ENCODE measurements around the gene SCARB1. TPM values are rescaled to one million over a fixed set of nuclear protein-coding genes. Genes with fewer than 3 reads are reported as not detected.

Gene SCARB1
- total RNA-seq, 1 experiment from 2014 or later = 119 TPM

GRCh38 chr12:124831590-124831989 lies 32.1 kb downstream of the SCARB1 start:
- in situ Hi-C loops (cut with HindIII; ENCODE audit: low pct_unique_long_range_greater_than_20kb, low sequenced_read_pairs) = no loop called here
- no peak for DNase-seq (ENCODE audit: low read depth)

- no peak for DNase-seq (ENCODE audit: low read depth)
- in situ Hi-C loops (cut with HindIII; ENCODE audit: low pct_unique_long_range_greater_than_20kb, low sequenced_read_pairs) = no loop called here
These were observed 33.4 kb downstream of the SCARB1 start for GRCh38 chr12:124830306-124830705.

GRCh38 chr12:124829708-124830304 lies 33.9 kb downstream of the SCARB1 start:
- in situ Hi-C loops (cut with HindIII; ENCODE audit: low pct_unique_long_range_greater_than_20kb, low sequenced_read_pairs) = no loop called here
- peak; percentile 30 for DNase-seq (ENCODE audit: low read depth)

GRCh38 chr12:124829008-124829707 lies 34.5 kb downstream of the SCARB1 start:
- in situ Hi-C loops (cut with HindIII; ENCODE audit: low pct_unique_long_range_greater_than_20kb, low sequenced_read_pairs) = no loop called here
- peak; percentile 85 for DNase-seq (ENCODE audit: low read depth)

DNA sequence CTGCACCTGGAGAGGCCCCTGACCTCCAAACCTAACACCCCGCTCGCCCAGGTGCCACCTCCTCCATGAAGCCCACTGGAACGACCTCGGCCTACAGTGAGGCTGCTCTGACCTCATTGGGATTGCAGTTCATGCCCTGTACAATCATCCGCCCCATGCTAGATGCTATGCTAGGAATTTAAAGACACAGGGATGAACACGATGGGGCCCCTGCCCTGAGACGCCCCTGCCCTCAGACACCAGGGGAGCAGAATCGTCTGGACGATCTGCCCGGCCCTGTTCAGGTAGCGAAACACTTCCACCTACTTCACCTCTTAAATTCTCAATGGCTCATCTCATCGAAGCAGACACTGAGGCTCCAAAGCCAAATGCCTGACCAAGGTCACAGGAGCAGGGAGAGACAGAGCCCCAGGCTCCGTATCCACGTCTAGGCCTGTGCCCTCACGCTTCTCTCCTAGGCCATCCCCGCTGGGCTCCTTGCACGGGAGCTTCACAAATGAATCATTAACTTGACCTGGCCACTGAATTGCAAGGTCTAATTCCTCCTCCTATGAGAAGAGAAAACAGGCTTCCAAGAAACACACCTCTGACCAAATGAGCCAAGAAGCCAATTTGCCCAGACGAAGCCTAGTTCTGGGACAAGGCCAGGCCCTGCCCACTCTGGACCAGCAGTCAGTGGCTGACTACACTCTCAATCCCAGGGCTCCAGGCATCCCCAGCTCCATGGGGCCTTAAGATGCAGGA lies 35.2 kb downstream of the SCARB1 start:
- DNase-seq (ENCODE audit: low read depth) = peak; percentile 99
- in situ Hi-C loops (cut with HindIII; ENCODE audit: low pct_unique_long_range_greater_than_20kb, low sequenced_read_pairs) = no loop called here

- in situ Hi-C loops (cut with HindIII; ENCODE audit: low pct_unique_long_range_greater_than_20kb, low sequenced_read_pairs) = no loop called here
- DNase-seq (ENCODE audit: low read depth) = peak; percentile 92
These were observed 36.0 kb downstream of the SCARB1 start for GRCh38 chr12:124827588-124828184.

DNA sequence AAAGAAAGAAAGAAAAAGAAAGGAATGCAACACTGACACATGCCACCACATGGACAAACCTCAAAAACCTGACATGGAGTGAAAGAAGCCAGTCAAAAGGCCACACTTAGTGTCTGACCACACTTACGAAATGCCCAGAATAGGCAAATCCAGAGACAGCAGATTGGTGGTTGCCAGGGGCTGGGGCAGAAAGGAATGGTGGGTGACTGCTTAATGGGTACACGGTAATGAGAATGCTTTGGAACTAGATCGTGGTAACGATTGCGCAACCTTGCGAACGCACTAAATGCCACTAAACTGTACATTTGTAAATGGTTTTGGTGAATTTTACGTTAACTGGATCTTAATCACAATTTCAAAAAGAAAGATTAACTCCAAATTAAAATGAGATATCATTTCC lies 39.5 kb downstream of the SCARB1 start:
- peak; percentile 35 for DNase-seq (ENCODE audit: low read depth)
- in situ Hi-C loops (cut with HindIII; ENCODE audit: low pct_unique_long_range_greater_than_20kb, low sequenced_read_pairs) = no loop called here

DNA sequence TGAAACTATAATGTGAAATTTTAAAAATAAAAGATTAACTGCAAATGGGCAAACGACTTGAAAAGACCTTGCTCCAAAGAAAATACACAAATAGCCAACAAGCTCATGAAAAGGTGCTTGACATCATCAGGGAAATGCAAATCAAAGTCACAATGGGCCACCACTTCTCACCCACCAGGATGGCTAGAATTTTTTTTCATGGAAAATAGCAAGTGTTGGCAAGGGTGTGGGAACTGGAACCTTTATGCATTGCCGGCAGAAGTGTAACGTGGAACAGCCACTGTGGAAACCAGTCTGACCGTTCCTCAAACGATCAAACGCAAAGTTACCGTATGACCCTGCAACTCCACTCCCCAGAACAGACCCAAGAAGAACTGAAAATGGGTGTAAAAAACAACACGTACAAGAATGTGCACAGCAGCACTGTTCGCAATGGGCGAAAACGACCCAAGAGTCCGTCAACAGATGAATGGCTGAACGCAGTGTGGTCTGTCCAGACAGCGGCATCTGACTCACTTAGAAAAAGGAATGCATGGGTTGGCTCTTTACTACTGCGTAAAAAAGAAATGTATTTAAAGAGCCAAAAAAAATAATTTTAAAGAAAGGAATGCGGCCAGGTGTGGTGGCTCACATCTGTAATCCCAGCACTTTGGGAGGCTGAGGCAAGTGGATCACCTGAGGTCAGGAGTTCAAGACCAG lies 40.2 kb downstream of the SCARB1 start:
- in situ Hi-C loops (cut with HindIII; ENCODE audit: low pct_unique_long_range_greater_than_20kb, low sequenced_read_pairs) = no loop called here
- DNase-seq (ENCODE audit: low read depth) = peak; percentile 82

DNA sequence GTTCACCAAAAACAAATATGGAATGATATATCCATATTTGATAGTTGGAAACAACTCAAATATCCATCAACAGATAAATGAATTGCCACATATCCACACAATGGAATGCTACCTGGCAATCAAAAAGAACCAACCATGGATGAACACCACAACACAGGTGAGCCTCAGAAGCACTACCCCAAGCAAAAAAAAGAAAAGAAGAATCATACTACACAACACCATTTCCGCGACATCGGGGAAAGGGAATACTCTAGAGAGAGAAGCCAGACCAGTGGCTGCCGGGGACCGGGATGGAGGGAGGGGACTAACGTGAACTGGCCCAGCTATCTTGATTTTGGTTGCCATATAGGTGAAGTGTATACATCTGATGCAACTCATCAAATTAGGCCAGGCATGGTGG lies 41.4 kb downstream of the SCARB1 start:
- DNase-seq (ENCODE audit: low read depth) = no peak
- in situ Hi-C loops (cut with HindIII; ENCODE audit: low pct_unique_long_range_greater_than_20kb, low sequenced_read_pairs) = no loop called here

DNA sequence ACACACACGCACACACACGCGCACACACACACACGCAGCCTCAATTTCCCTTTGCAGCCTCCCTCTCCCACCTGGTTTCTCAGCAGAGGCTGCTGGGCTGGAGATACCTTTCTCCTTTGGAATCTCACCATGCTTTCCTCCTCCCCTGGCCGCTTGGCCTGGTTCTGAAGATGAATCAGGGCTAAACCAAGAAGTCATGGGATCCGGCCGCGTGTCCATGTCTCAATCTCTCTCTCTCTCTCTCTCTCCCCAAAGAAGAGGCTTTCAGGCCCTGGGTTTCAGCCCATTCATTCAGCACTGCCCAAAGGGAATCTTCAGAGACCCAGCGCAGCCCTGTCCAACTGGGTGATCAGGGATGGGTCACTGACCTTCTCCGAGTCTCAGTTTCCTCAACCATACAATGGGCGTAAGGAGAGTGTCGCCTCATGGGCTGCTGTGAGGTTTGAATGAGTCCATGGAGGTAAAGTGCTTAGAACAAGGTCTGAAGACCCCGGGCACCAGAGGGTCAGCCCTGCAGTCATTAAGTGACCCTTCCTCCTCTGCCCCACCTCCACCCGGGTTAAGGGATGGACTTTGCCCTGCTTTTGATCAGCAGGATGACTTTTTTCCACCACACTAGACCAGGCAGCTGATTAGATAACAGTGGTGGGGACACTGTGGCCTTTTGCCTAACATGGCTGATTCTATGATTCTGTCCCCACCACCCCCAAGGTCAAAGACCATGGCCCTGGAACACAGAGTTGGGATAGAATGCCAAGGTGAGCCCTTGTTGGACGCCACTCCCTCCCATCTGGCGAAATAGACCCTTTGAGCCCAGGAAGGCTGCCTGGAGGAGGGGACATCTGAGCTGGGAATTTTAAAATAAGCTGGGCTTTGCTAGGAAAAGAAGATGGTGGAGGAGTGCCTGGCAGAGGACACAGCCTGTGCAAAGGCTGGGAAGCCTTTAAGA lies 42.1 kb downstream of the SCARB1 start:
- DNase-seq (ENCODE audit: low read depth) = no peak
- in situ Hi-C loops (cut with HindIII; ENCODE audit: low pct_unique_long_range_greater_than_20kb, low sequenced_read_pairs) = no loop called here

GRCh38 chr12:124820199-124820598 lies 43.5 kb downstream of the SCARB1 start:
- in situ Hi-C loops (cut with HindIII; ENCODE audit: low pct_unique_long_range_greater_than_20kb, low sequenced_read_pairs) = no loop called here
- no peak for DNase-seq (ENCODE audit: low read depth)

GRCh38 chr12:124819525-124819924 lies 44.1 kb downstream of the SCARB1 start:
- DNase-seq (ENCODE audit: low read depth) = no peak
- in situ Hi-C loops (cut with HindIII; ENCODE audit: low pct_unique_long_range_greater_than_20kb, low sequenced_read_pairs) = no loop called here

- no peak for DNase-seq (ENCODE audit: low read depth)
- in situ Hi-C loops (cut with HindIII; ENCODE audit: low pct_unique_long_range_greater_than_20kb, low sequenced_read_pairs) = no loop called here
These were observed 44.6 kb downstream of the SCARB1 start for GRCh38 chr12:124819080-124819479.

DNA sequence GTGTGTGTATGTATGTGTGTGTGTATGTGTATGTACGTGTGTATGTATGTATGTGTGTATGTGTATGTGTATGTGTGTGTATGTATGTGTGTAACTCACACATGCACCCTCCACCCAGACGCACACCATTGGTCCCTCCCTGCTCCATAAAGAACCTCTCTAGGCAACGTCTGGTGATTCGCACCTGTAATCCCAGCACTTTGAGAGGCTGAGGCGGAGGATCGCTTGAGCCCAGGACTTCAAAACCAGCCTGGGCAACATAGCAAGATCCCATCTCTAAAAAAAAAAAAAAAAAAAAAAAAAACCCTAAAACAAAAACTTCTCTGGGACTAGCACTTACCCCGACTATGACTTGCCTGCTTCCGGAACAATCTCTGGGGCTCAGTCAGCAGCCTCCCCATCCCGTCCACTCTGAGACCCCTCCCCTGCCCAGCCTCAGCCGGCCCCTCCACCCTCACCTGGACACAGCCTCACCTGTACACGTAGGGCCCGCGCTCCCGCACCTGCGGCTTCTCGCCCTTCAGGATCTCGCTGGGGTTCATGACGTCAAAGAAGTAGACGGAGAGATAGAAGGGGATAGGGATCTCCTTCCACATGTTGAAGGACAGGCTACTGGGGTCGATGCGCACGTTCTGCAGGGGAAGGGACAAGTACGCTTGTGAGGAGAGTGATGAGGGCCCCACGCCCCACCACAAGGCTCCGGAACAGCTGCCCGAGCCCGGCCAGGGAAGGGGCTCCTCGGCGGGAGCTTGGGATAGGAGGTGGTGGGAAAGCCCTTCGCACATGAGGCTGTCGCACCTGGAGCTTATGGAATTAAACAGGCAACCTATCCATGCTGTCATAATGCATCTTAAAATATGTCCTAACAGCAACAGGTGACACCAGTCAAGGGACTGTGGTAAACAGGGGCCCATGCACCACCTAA lies 46.3 kb downstream of the SCARB1 start:
- in situ Hi-C loops (cut with HindIII; ENCODE audit: low pct_unique_long_range_greater_than_20kb, low sequenced_read_pairs) = no loop called here
- DNase-seq (ENCODE audit: low read depth) = no peak

DNA sequence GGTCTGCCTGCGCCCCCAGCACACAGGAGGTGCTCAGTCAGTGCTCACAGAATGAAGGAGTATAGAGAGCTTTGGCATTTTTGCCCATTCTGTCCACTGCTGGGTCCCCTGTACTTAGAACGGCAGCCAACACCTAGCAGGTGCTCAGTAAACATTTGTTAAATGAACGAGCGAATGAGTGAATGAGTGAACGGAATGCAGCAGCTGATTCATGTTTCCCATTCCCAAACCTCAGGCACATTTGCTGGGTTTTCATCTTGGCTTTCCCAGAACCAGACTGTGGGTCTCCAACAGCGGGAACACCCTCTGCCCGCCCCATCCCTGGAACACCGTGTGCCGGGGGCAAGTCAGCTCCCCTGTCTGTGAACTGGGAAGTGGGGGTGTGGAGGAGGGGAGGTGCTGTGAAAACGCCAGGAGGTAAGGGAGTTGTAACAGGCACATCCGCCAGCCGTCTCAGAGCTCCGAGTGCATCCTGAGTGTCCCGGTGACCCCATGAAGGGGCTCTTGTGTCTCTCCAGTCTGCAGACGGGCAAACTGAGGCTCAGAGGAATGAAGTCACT lies 47.3 kb downstream of the SCARB1 start:
- in situ Hi-C loops (cut with HindIII; ENCODE audit: low pct_unique_long_range_greater_than_20kb, low sequenced_read_pairs) = no loop called here

More for the DNA sequence above, 47.3 kb downstream of the SCARB1 start:
- no peak for DNase-seq (ENCODE audit: low read depth)
